T47D (cell line): Measurements from ENCODE around the gene SLC52A1.
A peak's percentile ranks its signal among the peaks of the same experiment; 100 is the strongest.
"Not testable (repeated sequence)": the region's sequence is repeated elsewhere in the genome, so short reads cannot be mapped to it uniquely, and the experiment has no call there.

Experiments
- DNase-seq, 2 experiments: peaks; one replicate each; pipeline versions ENCODE4 v3.0.0 to v3.0.0-alpha.2; 2011 to 2012; ENCODE audit warnings: low read depth in 1 of 2, low spot score in 1 of 2
- JUND ChIP-seq: IDR thresholded peaks from 2 replicates; pipeline ENCODE4 v1.6.1; 2012; ENCODE audit warnings: low read depth
- in situ Hi-C: cut with HindIII; loops from 2 replicates; pipeline ENCODE4 v1.10.0; 2016; ENCODE audit warnings: low sequenced_read_pairs, low pct_unique_long_range_greater_than_20kb

SLC52A1 gene

GRCh38 chr17:5045496-5045895, 10.3 kb upstream of the SLC52A1 start:
- DNase-seq: no peak
- no peak for TF ChIP-seq JUND
- in situ Hi-C loops: no loop called here

GRCh38 chr17:5044630-5045029, 9.4 kb upstream of the SLC52A1 start:
- TF ChIP-seq JUND: no peak
- no peak for DNase-seq
- in situ Hi-C loops: no loop called here

GRCh38 chr17:5043524-5043923, 8.3 kb upstream of the SLC52A1 start:
- in situ Hi-C loops: no loop called here
- no peak for DNase-seq
- no peak for TF ChIP-seq JUND

- in situ Hi-C loops: no loop called here
These were observed 7.2 kb upstream of the SLC52A1 start for GRCh38 chr17:5042157-5043022.

GRCh38 chr17:5034651-5035050, 575 bp downstream of the SLC52A1 start:
- DNase-seq: no peak
- TF ChIP-seq JUND: no peak
- in situ Hi-C loops: no loop called here

More at GRCh38 chr17:5042157-5043022, 7.2 kb upstream of the SLC52A1 start:
- DNase-seq: no peak
- no peak for TF ChIP-seq JUND

- in situ Hi-C loops: no loop called here
These were observed 1.2 kb downstream of the SLC52A1 start for GRCh38 chr17:5034063-5034462.

GRCh38 chr17:5033352-5034015, 1.7 kb downstream of the SLC52A1 start:
- DNase-seq: no peak
- in situ Hi-C loops: no loop called here
- TF ChIP-seq JUND: no peak

More at GRCh38 chr17:5034063-5034462, 1.2 kb downstream of the SLC52A1 start:
- TF ChIP-seq JUND: no peak
- no peak for DNase-seq

GRCh38 chr17:5032865-5033264, 2.4 kb downstream of the SLC52A1 start:
- in situ Hi-C loops: no loop called here
- TF ChIP-seq JUND: no peak
- DNase-seq: no peak

- in situ Hi-C loops: no loop called here
- no peak for TF ChIP-seq JUND
These were observed 3.7 kb downstream of the SLC52A1 start for GRCh38 chr17:5031365-5032082.

GRCh38 chr17:5030168-5030567, 5.1 kb downstream of the SLC52A1 start:
- in situ Hi-C loops, DNase-seq: not testable (repeated sequence)

More at GRCh38 chr17:5031365-5032082, 3.7 kb downstream of the SLC52A1 start:
- DNase-seq: peak; percentile 60 to 90

- in situ Hi-C loops: no loop called here
- no peak for TF ChIP-seq JUND
- DNase-seq: no peak
These were observed 7.3 kb downstream of the SLC52A1 start for GRCh38 chr17:5027916-5028315.

GRCh38 chr17:5027299-5027698, 7.9 kb downstream of the SLC52A1 start:
- in situ Hi-C loops: no loop called here
- TF ChIP-seq JUND: no peak
- no peak for DNase-seq

- in situ Hi-C loops: no loop called here
- no peak for TF ChIP-seq JUND
- DNase-seq: no peak
These were observed 10.6 kb downstream of the SLC52A1 start for GRCh38 chr17:5024604-5025003.
